WTC11 (cell line): Measurements from ENCODE around the gene CAPN15. TPM values are rescaled to one million over a fixed set of nuclear protein-coding genes. Genes with fewer than 3 reads are reported as not detected.

Experiments used
- ATAC-seq: fragments of 200-7000 bp; cut with Tn5 transposase; 2 replicates; pipeline ENCODE4 v1.10.0; 2021; ENCODE audit warnings: mild to moderate bottlenecking, moderate library complexity
- CTCF ChIA-PET: fragments of 300-600 bp; sonication (Branson Sonifier 250); formaldehyde crosslinking; loops from one replicate; lab custom pipeline; 2021; ENCODE audit warnings: antibody characterized with exemption; lab: Charles Lee
- POLR2A ChIA-PET: fragments of 350-600 bp; sonication (Branson Sonifier 250); formaldehyde crosslinking; loops from one replicate; lab custom pipeline; 2021; ENCODE audit warnings: antibody characterized with exemption; lab: Charles Lee
- DNase-seq: peaks from one replicate; pipeline ENCODE4 v3.0.0; 2021; ENCODE audit warnings: low spot score
- H3K27ac Mint-ChIP-seq: 2 replicates; pipeline ENCODE4 v1.8.0; 2021; ENCODE audit warnings: mixed read lengths
- H3K27me3 Mint-ChIP-seq: 2 replicates; pipeline ENCODE4 v1.8.0; 2021; ENCODE audit warnings: low read depth, mild to moderate bottlenecking, moderate library complexity, mixed read lengths
- H3K36me3 Mint-ChIP-seq: 2 replicates; pipeline ENCODE4 v1.8.0; 2021; ENCODE audit warnings: mixed read lengths
- H3K4me1 Mint-ChIP-seq: 2 replicates; pipeline ENCODE4 v1.8.0; 2022; ENCODE audit warnings: mixed read lengths
- H3K4me3 Mint-ChIP-seq: 2 replicates; pipeline ENCODE4 v1.8.0; 2021; ENCODE audit warnings: mild to moderate bottlenecking, moderate library complexity, mixed read lengths
- H3K9me3 Mint-ChIP-seq: 2 replicates; pipeline ENCODE4 v1.8.0; 2021; ENCODE audit warnings: mixed read lengths
- ELF4 ChIP-seq: sonication (generic); formaldehyde crosslinking; IDR thresholded peaks from 2 replicates; pipeline ENCODE4 v1.8.1; 2022; ENCODE audit warnings: low read depth, mild to moderate bottlenecking, moderate library complexity, missing genetic modification reagents
- RORB ChIP-seq: fragments of 250-450 bp; sonication (Bioruptor Pico); IDR thresholded peaks from 2 replicates; pipeline ENCODE4 v1.9.0; 2021; ENCODE audit warnings: mild to moderate bottlenecking
- TCF7 ChIP-seq: sonication (generic); formaldehyde crosslinking; IDR thresholded peaks from 2 replicates; pipeline ENCODE4 v1.8.0; 2022; ENCODE audit warnings: mild to moderate bottlenecking, low read depth, missing genetic modification reagents, moderate library complexity
- TEAD1 ChIP-seq: sonication (generic); formaldehyde crosslinking; IDR thresholded peaks from 2 replicates; pipeline ENCODE4 v1.8.0; 2022; ENCODE audit warnings: mild to moderate bottlenecking, missing genetic modification reagents
- ZBTB21 ChIP-seq: sonication (generic); formaldehyde crosslinking; IDR thresholded peaks from 2 replicates; pipeline ENCODE4 v1.8.1; 2023; ENCODE audit warnings: mild to moderate bottlenecking, missing genetic modification reagents, borderline replicate concordance
- ZNF263 ChIP-seq: sonication (generic); formaldehyde crosslinking; IDR thresholded peaks from 2 replicates; pipeline ENCODE4 v1.8.1; 2022; ENCODE audit warnings: low read depth, mild to moderate bottlenecking, moderate library complexity, missing genetic modification reagents
- ZNF396 ChIP-seq: fragments of 250-450 bp; sonication (Bioruptor Pico); IDR thresholded peaks from 2 replicates; pipeline ENCODE4 v1.8.0; 2021; ENCODE audit warnings: mild to moderate bottlenecking, moderate library complexity, borderline replicate concordance
- ZNF423 ChIP-seq: fragments of 250-450 bp; sonication (Bioruptor Pico); IDR thresholded peaks from 2 replicates; pipeline ENCODE4 v2.1.2; 2022; ENCODE audit warnings: mild to moderate bottlenecking, moderate library complexity
- total RNA-seq: library from RNA; stranded (reverse); gene quantifications from 3 replicates; pipeline ENCODE4 v1.2.3, GENCODE V29; 2021
- TF ChIP-seq, protein P1 (sequence below): sonication (generic); formaldehyde crosslinking; IDR thresholded peaks from 2 replicates; pipeline ENCODE4 v1.8.0; 2022; ENCODE audit warnings: mild to moderate bottlenecking, missing genetic modification reagents
- TF ChIP-seq, protein P2 (sequence below): sonication (generic); formaldehyde crosslinking; IDR thresholded peaks from 2 replicates; pipeline ENCODE4 v1.8.1; 2023; ENCODE audit warnings: mild to moderate bottlenecking, missing genetic modification reagents
- TF ChIP-seq, protein P3 (sequence below): sonication (generic); formaldehyde crosslinking; IDR thresholded peaks from 2 replicates; pipeline ENCODE4 v1.8.1; 2023; ENCODE audit warnings: mild to moderate bottlenecking, moderate library complexity, missing genetic modification reagents
- TF ChIP-seq, protein P4 (sequence below): sonication (generic); formaldehyde crosslinking; IDR thresholded peaks from 2 replicates; pipeline ENCODE4 v1.8.1; 2022; ENCODE audit warnings: mild to moderate bottlenecking, moderate library complexity, missing genetic modification reagents
- TF ChIP-seq, protein P5 (sequence below): sonication (generic); formaldehyde crosslinking; IDR thresholded peaks from 2 replicates; pipeline ENCODE4 v1.8.1; 2023; ENCODE audit warnings: mild to moderate bottlenecking, missing genetic modification reagents, moderate library complexity
- TF ChIP-seq, protein P6 (sequence below): sonication (generic); formaldehyde crosslinking; IDR thresholded peaks from 2 replicates; pipeline ENCODE4 v1.8.1; 2023; ENCODE audit warnings: mild to moderate bottlenecking, missing genetic modification reagents
- TF ChIP-seq, protein P7 (sequence below): sonication (generic); formaldehyde crosslinking; IDR thresholded peaks from 2 replicates; pipeline ENCODE4 v1.8.0; 2022; ENCODE audit warnings: mild to moderate bottlenecking, missing genetic modification reagents

Gene CAPN15
- total RNA-seq, 1 experiment from 2014 or later: 110 TPM

DNA sequence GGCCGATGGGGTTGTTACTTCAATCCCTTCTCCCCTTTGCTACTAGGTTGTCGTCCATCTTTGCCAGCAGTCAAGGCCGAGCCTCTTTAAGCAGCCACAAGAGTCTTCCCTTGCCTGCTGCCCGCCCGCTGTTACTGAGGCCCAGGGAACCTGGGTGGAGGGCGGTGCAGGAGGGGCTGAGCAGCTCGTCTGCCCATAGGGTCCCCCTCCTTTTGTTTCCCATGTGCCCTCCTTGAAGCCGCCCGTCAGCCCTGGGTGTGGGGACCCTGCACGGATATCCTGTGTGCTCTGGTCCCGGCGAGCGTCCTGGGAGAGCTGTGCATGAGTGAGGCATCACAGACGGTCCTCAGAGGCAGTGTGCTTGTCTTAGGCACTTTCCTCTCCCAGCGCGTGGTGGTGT lies 37.9 kb upstream of the CAPN15 start:
- Mint-ChIP-seq H3K27me3 (no peaks in the 10 kb centered on the region), H3K36me3 (peaks cover 11% of the 10 kb centered on the region), H3K4me3 (no peak overlapping the region), H3K27ac (peak overlapping the region; percentile 72; the same call in 1 of the 2 replicates), H3K9me3 (no peaks in the 10 kb centered on the region), H3K4me1 (peaks cover 12% of the 10 kb centered on the region)
- ATAC-seq: no peak
- ChIA-PET CTCF (interaction anchor here (1.4 to 2.2 kb wide), 2 partner anchors 88 to 137 kb away, joined by 4 to 6 read pairs; partner anchors contain the start of gene DECR2), POLR2A (interaction anchor here (0.6 kb wide), 1 partner anchor 12 kb away, joined by 5 read pairs; no protein-coding TSS in a partner anchor)
- TF ChIP-seq, protein P1, sequence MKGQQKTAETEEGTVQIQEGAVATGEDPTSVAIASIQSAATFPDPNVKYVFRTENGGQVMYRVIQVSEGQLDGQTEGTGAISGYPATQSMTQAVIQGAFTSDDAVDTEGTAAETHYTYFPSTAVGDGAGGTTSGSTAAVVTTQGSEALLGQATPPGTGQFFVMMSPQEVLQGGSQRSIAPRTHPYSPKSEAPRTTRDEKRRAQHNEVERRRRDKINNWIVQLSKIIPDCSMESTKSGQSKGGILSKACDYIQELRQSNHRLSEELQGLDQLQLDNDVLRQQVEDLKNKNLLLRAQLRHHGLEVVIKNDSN (CRISPR knock-in tag): no peak
- TF ChIP-seq, protein P2, sequence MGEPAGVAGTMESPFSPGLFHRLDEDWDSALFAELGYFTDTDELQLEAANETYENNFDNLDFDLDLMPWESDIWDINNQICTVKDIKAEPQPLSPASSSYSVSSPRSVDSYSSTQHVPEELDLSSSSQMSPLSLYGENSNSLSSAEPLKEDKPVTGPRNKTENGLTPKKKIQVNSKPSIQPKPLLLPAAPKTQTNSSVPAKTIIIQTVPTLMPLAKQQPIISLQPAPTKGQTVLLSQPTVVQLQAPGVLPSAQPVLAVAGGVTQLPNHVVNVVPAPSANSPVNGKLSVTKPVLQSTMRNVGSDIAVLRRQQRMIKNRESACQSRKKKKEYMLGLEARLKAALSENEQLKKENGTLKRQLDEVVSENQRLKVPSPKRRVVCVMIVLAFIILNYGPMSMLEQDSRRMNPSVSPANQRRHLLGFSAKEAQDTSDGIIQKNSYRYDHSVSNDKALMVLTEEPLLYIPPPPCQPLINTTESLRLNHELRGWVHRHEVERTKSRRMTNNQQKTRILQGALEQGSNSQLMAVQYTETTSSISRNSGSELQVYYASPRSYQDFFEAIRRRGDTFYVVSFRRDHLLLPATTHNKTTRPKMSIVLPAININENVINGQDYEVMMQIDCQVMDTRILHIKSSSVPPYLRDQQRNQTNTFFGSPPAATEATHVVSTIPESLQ (CRISPR knock-in tag): no peak
- TF ChIP-seq ZNF263 (CRISPR knock-in tag): no peak
- no peak for TF ChIP-seq ELF4 (CRISPR knock-in tag)
- TF ChIP-seq ZNF423: no peak
- TF ChIP-seq RORB (CRISPR knock-in tag): no peak
- no peak for TF ChIP-seq TCF7 (CRISPR knock-in tag)
- no peak for TF ChIP-seq ZBTB21 (CRISPR knock-in tag)
- TF ChIP-seq ZNF396: no peak
- no peak for TF ChIP-seq TEAD1 (CRISPR knock-in tag)
- TF ChIP-seq, protein P3, sequence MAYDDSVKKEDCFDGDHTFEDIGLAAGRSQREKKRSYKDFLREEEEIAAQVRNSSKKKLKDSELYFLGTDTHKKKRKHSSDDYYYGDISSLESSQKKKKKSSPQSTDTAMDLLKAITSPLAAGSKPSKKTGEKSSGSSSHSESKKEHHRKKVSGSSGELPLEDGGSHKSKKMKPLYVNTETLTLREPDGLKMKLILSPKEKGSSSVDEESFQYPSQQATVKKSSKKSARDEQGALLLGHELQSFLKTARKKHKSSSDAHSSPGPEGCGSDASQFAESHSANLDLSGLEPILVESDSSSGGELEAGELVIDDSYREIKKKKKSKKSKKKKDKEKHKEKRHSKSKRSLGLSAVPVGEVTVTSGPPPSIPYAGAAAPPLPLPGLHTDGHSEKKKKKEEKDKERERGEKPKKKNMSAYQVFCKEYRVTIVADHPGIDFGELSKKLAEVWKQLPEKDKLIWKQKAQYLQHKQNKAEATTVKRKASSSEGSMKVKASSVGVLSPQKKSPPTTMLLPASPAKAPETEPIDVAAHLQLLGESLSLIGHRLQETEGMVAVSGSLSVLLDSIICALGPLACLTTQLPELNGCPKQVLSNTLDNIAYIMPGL (CRISPR knock-in tag): no peak
- TF ChIP-seq, protein P4, sequence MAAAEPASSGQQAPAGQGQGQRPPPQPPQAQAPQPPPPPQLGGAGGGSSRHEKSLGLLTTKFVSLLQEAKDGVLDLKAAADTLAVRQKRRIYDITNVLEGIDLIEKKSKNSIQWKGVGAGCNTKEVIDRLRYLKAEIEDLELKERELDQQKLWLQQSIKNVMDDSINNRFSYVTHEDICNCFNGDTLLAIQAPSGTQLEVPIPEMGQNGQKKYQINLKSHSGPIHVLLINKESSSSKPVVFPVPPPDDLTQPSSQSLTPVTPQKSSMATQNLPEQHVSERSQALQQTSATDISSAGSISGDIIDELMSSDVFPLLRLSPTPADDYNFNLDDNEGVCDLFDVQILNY: no peak
- no peak for DNase-seq

DNA sequence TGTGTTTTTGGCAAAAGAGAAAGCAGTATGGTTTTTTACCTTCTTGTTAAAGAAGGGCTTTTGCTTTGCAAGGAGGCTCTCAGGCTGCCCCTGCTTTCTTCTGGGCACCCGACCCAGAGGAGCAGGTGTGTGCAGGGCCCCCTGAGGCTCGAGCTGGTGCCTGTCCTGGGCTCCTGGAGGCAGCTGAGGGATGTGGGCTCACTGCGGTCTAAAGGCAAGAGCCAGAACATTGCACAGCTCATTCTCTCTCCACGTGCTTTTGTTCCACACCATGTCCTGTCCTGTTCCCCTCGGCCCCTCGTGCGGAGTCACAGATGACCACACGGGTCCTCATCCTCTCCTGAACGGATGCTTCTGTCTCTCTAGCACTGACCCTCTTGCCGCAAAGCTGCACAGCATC lies 36.7 kb upstream of the CAPN15 start:
- peak overlapping the region; percentile 96 for H3K27ac Mint-ChIP-seq
- CTCF ChIA-PET: interaction anchor here (0.9 to 3.0 kb wide), 6 partner anchors 8 to 138 kb away, joined by 3 to 11 read pairs (median 4); partner anchors contain the start of genes DECR2 and RAB11FIP3
- H3K4me3 Mint-ChIP-seq: no peak overlapping the region
- no peak for ATAC-seq
- POLR2A ChIA-PET: interaction anchor here (0.6 kb wide), 1 partner anchor 90 kb away, joined by 3 read pairs; no protein-coding TSS in a partner anchor
- no peaks in the 10 kb centered on the region for H3K27me3 Mint-ChIP-seq
- DNase-seq: no peak
- no peaks in the 10 kb centered on the region for H3K9me3 Mint-ChIP-seq
- peaks cover 12% of the 10 kb centered on the region for H3K4me1 Mint-ChIP-seq
- peaks cover 11% of the 10 kb centered on the region for H3K36me3 Mint-ChIP-seq
- TF ChIP-seq, protein P5, sequence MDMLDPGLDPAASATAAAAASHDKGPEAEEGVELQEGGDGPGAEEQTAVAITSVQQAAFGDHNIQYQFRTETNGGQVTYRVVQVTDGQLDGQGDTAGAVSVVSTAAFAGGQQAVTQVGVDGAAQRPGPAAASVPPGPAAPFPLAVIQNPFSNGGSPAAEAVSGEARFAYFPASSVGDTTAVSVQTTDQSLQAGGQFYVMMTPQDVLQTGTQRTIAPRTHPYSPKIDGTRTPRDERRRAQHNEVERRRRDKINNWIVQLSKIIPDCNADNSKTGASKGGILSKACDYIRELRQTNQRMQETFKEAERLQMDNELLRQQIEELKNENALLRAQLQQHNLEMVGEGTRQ (CRISPR knock-in tag): no peak
- TF ChIP-seq, protein P6, sequence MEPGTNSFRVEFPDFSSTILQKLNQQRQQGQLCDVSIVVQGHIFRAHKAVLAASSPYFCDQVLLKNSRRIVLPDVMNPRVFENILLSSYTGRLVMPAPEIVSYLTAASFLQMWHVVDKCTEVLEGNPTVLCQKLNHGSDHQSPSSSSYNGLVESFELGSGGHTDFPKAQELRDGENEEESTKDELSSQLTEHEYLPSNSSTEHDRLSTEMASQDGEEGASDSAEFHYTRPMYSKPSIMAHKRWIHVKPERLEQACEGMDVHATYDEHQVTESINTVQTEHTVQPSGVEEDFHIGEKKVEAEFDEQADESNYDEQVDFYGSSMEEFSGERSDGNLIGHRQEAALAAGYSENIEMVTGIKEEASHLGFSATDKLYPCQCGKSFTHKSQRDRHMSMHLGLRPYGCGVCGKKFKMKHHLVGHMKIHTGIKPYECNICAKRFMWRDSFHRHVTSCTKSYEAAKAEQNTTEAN (CRISPR knock-in tag): no peak
- TF ChIP-seq, protein P7, sequence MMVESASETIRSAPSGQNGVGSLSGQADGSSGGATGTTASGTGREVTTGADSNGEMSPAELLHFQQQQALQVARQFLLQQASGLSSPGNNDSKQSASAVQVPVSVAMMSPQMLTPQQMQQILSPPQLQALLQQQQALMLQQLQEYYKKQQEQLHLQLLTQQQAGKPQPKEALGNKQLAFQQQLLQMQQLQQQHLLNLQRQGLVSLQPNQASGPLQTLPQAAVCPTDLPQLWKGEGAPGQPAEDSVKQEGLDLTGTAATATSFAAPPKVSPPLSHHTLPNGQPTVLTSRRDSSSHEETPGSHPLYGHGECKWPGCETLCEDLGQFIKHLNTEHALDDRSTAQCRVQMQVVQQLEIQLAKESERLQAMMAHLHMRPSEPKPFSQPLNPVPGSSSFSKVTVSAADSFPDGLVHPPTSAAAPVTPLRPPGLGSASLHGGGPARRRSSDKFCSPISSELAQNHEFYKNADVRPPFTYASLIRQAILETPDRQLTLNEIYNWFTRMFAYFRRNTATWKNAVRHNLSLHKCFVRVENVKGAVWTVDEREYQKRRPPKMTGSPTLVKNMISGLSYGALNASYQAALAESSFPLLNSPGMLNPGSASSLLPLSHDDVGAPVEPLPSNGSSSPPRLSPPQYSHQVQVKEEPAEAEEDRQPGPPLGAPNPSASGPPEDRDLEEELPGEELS (CRISPR knock-in tag): no peak
